HEK293 (cell line): ENCODE data around the gene GNPTAB.
"Not testable (repeated sequence)": the region's sequence is repeated elsewhere in the genome, so short reads cannot be mapped to it uniquely, and the experiment has no call there.

Source experiments
- CTCF ChIA-PET: fragments of 350-600 bp; formaldehyde crosslinking; extraction: SDS; loops from one replicate; lab custom pipeline; 2021; ENCODE audit warnings: antibody characterized with exemption; lab: Yijun Ruan, JAX
- POLR2A ChIA-PET: fragments of 300-600 bp; formaldehyde crosslinking; extraction: SDS; loops from one replicate; lab custom pipeline; 2020; ENCODE audit warnings: antibody characterized with exemption, inconsistent platforms; lab: Yijun Ruan, JAX
- H3K27ac ChIP-seq: fragments of 200-500 bp; sonication (Bioruptor generic); 2 replicates; pipeline ENCODE4 v1.5.1; 2014; ENCODE audit warnings: low read depth, low read length, control low read depth, inconsistent platforms; ENCODE audit errors: extremely low read depth
- H3K36me3 ChIP-seq, 2 experiments: fragments of 200-500 bp in 1 of 2; sonication (Bioruptor generic) in 1 of 2; 1 replicate in 1 of 2; 2 replicates in 1 of 2; pipeline ENCODE4 v1.5.1; 2014 to 2017; ENCODE audit warnings: inconsistent platforms in 2 of 2, low read length in 2 of 2; ENCODE audit not compliant: control insufficient read depth in 2 of 2, insufficient read depth in 1 of 2
- H3K4me1 ChIP-seq: fragments of 200-500 bp; sonication (Bioruptor generic); 2 replicates; pipeline ENCODE4 v1.5.1; 2014; ENCODE audit warnings: mild to moderate bottlenecking, low read length, inconsistent platforms; ENCODE audit not compliant: control insufficient read depth, insufficient read depth
- H3K4me3 ChIP-seq: 2 replicates; pipeline ENCODE4 v1.5.1; 2011; ENCODE audit warnings: low read depth, mild to moderate bottlenecking, control low read depth, low read length, moderate library complexity
- H3K9me3 ChIP-seq: fragments of 200-500 bp; sonication (Bioruptor generic); 2 replicates; pipeline ENCODE4 v1.5.1; 2014; ENCODE audit warnings: low read depth, low read length, inconsistent platforms; ENCODE audit not compliant: control insufficient read depth, insufficient read depth
- IKZF3 ChIP-seq: fragments of 450-650 bp; IDR thresholded peaks from 2 replicates; pipeline ENCODE4 v1.5.0; 2018; ENCODE audit warnings: missing biosample characterization, mild to moderate bottlenecking, missing genetic modification characterization, moderate library complexity
- KLF7 ChIP-seq: fragments of 450-650 bp; formaldehyde crosslinking; IDR thresholded peaks from 2 replicates; pipeline ENCODE4 v1.5.1; 2016; ENCODE audit warnings: missing biosample characterization, missing genetic modification characterization, borderline replicate concordance
- PRDM4 ChIP-seq: fragments of 450-650 bp; formaldehyde crosslinking; IDR thresholded peaks from 2 replicates; pipeline ENCODE4 v1.5.1; 2017; ENCODE audit warnings: missing biosample characterization, missing genetic modification characterization
- YY1 ChIP-seq: fragments of 450-650 bp; formaldehyde crosslinking; IDR thresholded peaks from 2 replicates; pipeline ENCODE4 v1.5.1; 2018; ENCODE audit warnings: missing biosample characterization, missing genetic modification characterization
- ZNF140 ChIP-seq: fragments of 450-650 bp; formaldehyde crosslinking; IDR thresholded peaks from 2 replicates; pipeline ENCODE4 v1.5.1; 2016; ENCODE audit warnings: missing biosample characterization, missing genetic modification characterization
- ZNF214 ChIP-seq: fragments of 450-650 bp; formaldehyde crosslinking; IDR thresholded peaks from 2 replicates; pipeline ENCODE4 v1.5.1; 2017; ENCODE audit warnings: missing biosample characterization, mild to moderate bottlenecking, missing genetic modification characterization, borderline replicate concordance
- ZNF239 ChIP-seq: fragments of 450-650 bp; formaldehyde crosslinking; IDR thresholded peaks from 2 replicates; pipeline ENCODE4 v1.5.1; 2016; ENCODE audit warnings: missing biosample characterization, missing genetic modification characterization
- ZNF311 ChIP-seq: fragments of 450-650 bp; formaldehyde crosslinking; IDR thresholded peaks from 2 replicates; pipeline ENCODE4 v1.5.1; 2017; ENCODE audit warnings: missing biosample characterization, missing genetic modification characterization, borderline replicate concordance
- ZNF341 ChIP-seq: fragments of 450-650 bp; formaldehyde crosslinking; IDR thresholded peaks from 2 replicates; pipeline ENCODE4; 2016; ENCODE audit warnings: low read depth, missing biosample characterization, missing genetic modification characterization
- ZNF354C ChIP-seq: fragments of 450-650 bp; formaldehyde crosslinking; IDR thresholded peaks from 2 replicates; pipeline ENCODE4 v1.5.1; 2016; ENCODE audit warnings: missing biosample characterization, missing genetic modification characterization, low read depth, borderline replicate concordance
- ZNF362 ChIP-seq: fragments of 450-650 bp; formaldehyde crosslinking; IDR thresholded peaks from 2 replicates; pipeline ENCODE4 v1.5.1; 2016; ENCODE audit warnings: missing biosample characterization, missing genetic modification characterization
- ZNF426 ChIP-seq: fragments of 450-650 bp; formaldehyde crosslinking; IDR thresholded peaks from 2 replicates; pipeline ENCODE4 v1.5.1; 2017; ENCODE audit warnings: missing biosample characterization, missing genetic modification characterization, mild to moderate bottlenecking, inconsistent platforms, moderate library complexity
- ZNF654 ChIP-seq: fragments of 450-650 bp; formaldehyde crosslinking; IDR thresholded peaks from 2 replicates; pipeline ENCODE4 v1.5.1; 2016; ENCODE audit warnings: low read depth, missing biosample characterization, missing genetic modification characterization
- ZNF701 ChIP-seq: fragments of 450-650 bp; formaldehyde crosslinking; IDR thresholded peaks from 2 replicates; pipeline ENCODE4 v1.5.1; 2016; ENCODE audit warnings: missing biosample characterization, missing genetic modification characterization
- ZNF776 ChIP-seq: fragments of 450-650 bp; formaldehyde crosslinking; IDR thresholded peaks from 2 replicates; pipeline ENCODE4 v1.5.0; 2017; ENCODE audit warnings: missing biosample characterization, missing genetic modification characterization, borderline replicate concordance
- ZNF785 ChIP-seq: fragments of 450-650 bp; formaldehyde crosslinking; IDR thresholded peaks from 2 replicates; pipeline ENCODE4 v1.5.1; 2016; ENCODE audit warnings: missing biosample characterization, missing genetic modification characterization
- TF ChIP-seq, protein P1 (sequence below): fragments of 450-650 bp; formaldehyde crosslinking; optimal IDR thresholded peaks from 2 replicates; pipeline ENCODE3; 2016; ENCODE audit warnings: missing biosample characterization, mild to moderate bottlenecking, missing genetic modification characterization
- TF ChIP-seq, protein P2 (sequence below): fragments of 450-650 bp; formaldehyde crosslinking; IDR thresholded peaks from 2 replicates; pipeline ENCODE4 v1.5.1; 2016; ENCODE audit warnings: missing biosample characterization, missing genetic modification characterization, low read depth
- TF ChIP-seq, protein P3 (sequence below): fragments of 450-650 bp; formaldehyde crosslinking; IDR thresholded peaks from 2 replicates; pipeline ENCODE4 v1.5.1; 2016; ENCODE audit warnings: missing biosample characterization, missing genetic modification characterization
- TF ChIP-seq, protein P4 (sequence below): fragments of 450-650 bp; formaldehyde crosslinking; IDR thresholded peaks from 2 replicates; pipeline ENCODE4 v1.5.1; 2017; ENCODE audit warnings: missing biosample characterization, missing genetic modification characterization

Gene GNPTAB

GRCh38 chr12:101819467-101819866 lies 11.3 kb downstream of the GNPTAB start:
- Histone ChIP-seq H3K9me3 (no peaks in the 10 kb centered on the region), H3K4me3 (no peak overlapping the region), H3K4me1 (no peaks in the 10 kb centered on the region), H3K36me3 (no peaks in the 10 kb centered on the region), H3K27ac (no peak overlapping the region)
- CTCF ChIA-PET: interaction anchor here (0.7 to 1.2 kb wide), 2 partner anchors 11 kb away, joined by 3 to 5 read pairs; partner anchors contain the start of gene GNPTAB
- POLR2A ChIA-PET: no interaction called here
- TF ChIP-seq ZNF341 (no peak), YY1 (no peak), ZNF426 (tag by site-specific recombination) (no peak), ZNF214 (tag by site-specific recombination) (no peak), ZNF654 (no peak), KLF7 (tag by site-specific recombination) (no peak), ZNF140 (no peak), IKZF3 (no peak), ZNF311 (tag by site-specific recombination) (no peak), ZNF354C (tag by site-specific recombination) (no peak), ZNF776 (tag by site-specific recombination) (no peak), ZNF785 (tag by site-specific recombination) (no peak), ZNF362 (no peak), ZNF701 (tag by site-specific recombination) (no peak), ZNF239 (no peak), PRDM4 (no peak)
- TF ChIP-seq, protein P1, sequence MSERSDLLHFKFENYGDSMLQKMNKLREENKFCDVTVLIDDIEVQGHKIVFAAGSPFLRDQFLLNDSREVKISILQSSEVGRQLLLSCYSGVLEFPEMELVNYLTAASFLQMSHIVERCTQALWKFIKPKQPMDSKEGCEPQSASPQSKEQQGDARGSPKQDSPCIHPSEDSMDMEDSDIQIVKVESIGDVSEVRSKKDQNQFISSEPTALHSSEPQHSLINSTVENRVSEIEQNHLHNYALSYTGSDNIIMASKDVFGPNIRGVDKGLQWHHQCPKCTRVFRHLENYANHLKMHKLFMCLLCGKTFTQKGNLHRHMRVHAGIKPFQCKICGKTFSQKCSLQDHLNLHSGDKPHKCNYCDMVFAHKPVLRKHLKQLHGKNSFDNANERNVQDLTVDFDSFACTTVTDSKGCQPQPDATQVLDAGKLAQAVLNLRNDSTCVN (tag by site-specific recombination): no peak
- TF ChIP-seq, protein P2, sequence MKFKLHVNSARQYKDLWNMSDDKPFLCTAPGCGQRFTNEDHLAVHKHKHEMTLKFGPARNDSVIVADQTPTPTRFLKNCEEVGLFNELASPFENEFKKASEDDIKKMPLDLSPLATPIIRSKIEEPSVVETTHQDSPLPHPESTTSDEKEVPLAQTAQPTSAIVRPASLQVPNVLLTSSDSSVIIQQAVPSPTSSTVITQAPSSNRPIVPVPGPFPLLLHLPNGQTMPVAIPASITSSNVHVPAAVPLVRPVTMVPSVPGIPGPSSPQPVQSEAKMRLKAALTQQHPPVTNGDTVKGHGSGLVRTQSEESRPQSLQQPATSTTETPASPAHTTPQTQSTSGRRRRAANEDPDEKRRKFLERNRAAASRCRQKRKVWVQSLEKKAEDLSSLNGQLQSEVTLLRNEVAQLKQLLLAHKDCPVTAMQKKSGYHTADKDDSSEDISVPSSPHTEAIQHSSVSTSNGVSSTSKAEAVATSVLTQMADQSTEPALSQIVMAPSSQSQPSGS: no peak
- TF ChIP-seq, protein P3, sequence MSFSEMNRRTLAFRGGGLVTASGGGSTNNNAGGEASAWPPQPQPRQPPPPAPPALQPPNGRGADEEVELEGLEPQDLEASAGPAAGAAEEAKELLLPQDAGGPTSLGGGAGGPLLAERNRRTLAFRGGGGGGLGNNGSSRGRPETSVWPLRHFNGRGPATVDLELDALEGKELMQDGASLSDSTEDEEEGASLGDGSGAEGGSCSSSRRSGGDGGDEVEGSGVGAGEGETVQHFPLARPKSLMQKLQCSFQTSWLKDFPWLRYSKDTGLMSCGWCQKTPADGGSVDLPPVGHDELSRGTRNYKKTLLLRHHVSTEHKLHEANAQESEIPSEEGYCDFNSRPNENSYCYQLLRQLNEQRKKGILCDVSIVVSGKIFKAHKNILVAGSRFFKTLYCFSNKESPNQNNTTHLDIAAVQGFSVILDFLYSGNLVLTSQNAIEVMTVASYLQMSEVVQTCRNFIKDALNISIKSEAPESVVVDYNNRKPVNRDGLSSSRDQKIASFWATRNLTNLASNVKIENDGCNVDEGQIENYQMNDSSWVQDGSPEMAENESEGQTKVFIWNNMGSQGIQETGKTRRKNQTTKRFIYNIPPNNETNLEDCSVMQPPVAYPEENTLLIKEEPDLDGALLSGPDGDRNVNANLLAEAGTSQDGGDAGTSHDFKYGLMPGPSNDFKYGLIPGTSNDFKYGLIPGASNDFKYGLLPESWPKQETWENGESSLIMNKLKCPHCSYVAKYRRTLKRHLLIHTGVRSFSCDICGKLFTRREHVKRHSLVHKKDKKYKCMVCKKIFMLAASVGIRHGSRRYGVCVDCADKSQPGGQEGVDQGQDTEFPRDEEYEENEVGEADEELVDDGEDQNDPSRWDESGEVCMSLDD: no peak
- TF ChIP-seq, protein P4, sequence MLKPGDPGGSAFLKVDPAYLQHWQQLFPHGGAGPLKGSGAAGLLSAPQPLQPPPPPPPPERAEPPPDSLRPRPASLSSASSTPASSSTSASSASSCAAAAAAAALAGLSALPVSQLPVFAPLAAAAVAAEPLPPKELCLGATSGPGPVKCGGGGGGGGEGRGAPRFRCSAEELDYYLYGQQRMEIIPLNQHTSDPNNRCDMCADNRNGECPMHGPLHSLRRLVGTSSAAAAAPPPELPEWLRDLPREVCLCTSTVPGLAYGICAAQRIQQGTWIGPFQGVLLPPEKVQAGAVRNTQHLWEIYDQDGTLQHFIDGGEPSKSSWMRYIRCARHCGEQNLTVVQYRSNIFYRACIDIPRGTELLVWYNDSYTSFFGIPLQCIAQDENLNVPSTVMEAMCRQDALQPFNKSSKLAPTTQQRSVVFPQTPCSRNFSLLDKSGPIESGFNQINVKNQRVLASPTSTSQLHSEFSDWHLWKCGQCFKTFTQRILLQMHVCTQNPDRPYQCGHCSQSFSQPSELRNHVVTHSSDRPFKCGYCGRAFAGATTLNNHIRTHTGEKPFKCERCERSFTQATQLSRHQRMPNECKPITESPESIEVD: no peak

DNA sequence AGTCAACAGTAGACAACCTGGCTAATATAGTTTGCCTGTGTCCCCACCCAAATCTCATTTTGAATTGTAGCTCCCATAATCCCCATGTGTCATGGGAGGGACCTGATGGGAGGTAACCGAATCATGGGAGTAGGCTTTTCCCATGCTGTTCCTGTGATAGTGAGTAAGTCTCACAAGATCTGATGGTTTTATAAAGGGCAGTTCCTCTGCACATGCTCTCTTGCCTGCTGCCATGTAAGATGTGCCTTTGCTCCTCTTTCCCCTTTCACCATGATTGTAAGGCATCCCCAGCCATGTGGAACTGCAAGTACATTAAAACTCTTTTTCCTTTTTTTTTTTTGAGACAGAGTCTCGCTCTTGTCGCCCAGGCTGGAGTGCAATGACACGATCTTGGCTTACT lies 12.1 kb downstream of the GNPTAB start:
- H3K9me3 ChIP-seq, H3K36me3 ChIP-seq, H3K4me3 ChIP-seq, H3K4me1 ChIP-seq, H3K27ac ChIP-seq, POLR2A ChIA-PET: not testable (repeated sequence)
- CTCF ChIA-PET: interaction anchor here (0.7 to 1.2 kb wide), 2 partner anchors 10 to 13 kb away, joined by 3 to 4 read pairs; no protein-coding TSS in a partner anchor
